ENCODE measurements around the gene SNAP47.
"Not testable (repeated sequence)": the region's sequence is repeated elsewhere in the genome, so short reads cannot be mapped to it uniquely, and the experiment has no call there.

SNAP47 gene, protein sequence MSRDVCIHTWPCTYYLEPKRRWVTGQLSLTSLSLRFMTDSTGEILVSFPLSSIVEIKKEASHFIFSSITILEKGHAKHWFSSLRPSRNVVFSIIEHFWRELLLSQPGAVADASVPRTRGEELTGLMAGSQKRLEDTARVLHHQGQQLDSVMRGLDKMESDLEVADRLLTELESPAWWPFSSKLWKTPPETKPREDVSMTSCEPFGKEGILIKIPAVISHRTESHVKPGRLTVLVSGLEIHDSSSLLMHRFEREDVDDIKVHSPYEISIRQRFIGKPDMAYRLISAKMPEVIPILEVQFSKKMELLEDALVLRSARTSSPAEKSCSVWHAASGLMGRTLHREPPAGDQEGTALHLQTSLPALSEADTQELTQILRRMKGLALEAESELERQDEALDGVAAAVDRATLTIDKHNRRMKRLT

DNA sequence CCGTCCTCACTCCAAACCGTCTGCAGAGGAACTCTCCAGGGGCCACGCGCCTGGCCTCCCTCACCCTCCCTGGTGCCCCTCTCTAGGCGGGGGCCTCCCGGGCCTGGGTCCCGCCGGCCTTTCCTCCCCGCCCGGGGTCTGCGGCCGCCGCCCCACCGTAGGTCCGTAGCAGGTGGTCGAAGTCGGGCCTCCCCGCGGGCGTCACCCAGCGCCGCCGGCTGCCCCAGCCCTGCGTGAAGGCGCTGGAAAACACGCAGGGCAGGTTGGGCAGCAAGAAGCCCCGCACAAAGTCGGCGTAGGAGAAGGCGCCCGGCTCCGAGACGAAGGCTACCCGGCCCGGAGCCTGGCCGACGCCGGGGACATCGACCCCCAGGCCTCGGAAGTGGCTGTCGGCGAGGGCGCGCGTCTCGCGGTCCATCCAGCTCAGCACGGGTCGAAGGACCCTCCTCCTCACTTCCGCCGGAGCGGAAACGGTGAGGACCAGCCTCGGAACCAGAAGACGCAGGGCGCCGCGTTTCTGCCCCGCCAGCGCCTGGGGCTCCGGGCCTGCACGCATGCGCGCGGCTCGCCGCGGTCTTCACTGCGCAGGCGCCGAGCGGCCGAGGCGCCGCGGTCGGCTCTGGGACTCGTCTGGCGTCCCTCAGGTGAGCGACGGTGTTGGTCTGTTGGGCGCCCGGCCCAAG lies at the start of gene SNAP47, which contains the start of gene JMJD4:
Gene SNAP47 (plus strand): TSS at position 580 of the 683 bp plus-strand sequence. CDS start 12,302 bp downstream, outside the sequence.
Gene JMJD4 (minus strand): TSS at position 447 of the 683 bp plus-strand sequence. CDS start 29 bp downstream, at position 418.
- TF ChIP-seq, protein P1, sequence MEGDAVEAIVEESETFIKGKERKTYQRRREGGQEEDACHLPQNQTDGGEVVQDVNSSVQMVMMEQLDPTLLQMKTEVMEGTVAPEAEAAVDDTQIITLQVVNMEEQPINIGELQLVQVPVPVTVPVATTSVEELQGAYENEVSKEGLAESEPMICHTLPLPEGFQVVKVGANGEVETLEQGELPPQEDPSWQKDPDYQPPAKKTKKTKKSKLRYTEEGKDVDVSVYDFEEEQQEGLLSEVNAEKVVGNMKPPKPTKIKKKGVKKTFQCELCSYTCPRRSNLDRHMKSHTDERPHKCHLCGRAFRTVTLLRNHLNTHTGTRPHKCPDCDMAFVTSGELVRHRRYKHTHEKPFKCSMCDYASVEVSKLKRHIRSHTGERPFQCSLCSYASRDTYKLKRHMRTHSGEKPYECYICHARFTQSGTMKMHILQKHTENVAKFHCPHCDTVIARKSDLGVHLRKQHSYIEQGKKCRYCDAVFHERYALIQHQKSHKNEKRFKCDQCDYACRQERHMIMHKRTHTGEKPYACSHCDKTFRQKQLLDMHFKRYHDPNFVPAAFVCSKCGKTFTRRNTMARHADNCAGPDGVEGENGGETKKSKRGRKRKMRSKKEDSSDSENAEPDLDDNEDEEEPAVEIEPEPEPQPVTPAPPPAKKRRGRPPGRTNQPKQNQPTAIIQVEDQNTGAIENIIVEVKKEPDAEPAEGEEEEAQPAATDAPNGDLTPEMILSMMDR (IDR thresholded peaks at IDR 0.05; ENCODE audit: control insufficient read depth, insufficient read depth, low read depth, low read length, missing control alignments) = no peak
- peak; percentile 59 for DNase-seq (ENCODE audit: low read depth)
- peak within 1 kb of the TSS; percentile 97 for H3K4me3 ChIP-seq (ENCODE audit: control insufficient read depth, low read depth, low read length)

DNA sequence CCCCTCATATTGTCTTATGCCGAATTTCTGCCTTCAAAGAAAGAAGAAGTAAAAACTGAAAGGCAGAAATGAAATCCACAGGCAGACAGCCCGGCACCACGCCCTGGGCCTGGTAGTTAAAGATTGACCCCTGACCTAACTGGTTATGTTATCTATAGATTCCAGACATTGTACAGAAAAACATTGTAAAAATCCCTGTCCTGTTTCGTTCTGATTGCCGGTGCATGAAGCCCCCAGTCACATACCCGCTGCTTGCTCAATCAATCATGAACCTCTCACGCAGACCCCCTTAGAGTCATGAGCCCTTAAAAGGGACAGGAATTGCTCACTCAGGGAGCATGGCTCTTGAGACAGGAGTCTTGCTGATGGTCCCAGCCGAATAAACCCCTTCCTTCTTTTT lies 49.4 kb upstream of the SNAP47 start:
- TF ChIP-seq, protein P1 (IDR thresholded peaks at IDR 0.05; ENCODE audit: control insufficient read depth, insufficient read depth, low read depth, low read length, missing control alignments) = no peak
- no peak overlapping the region for H3K4me3 ChIP-seq (ENCODE audit: control insufficient read depth, low read depth, low read length)
- DNase-seq (ENCODE audit: low read depth) = no peak

DNA sequence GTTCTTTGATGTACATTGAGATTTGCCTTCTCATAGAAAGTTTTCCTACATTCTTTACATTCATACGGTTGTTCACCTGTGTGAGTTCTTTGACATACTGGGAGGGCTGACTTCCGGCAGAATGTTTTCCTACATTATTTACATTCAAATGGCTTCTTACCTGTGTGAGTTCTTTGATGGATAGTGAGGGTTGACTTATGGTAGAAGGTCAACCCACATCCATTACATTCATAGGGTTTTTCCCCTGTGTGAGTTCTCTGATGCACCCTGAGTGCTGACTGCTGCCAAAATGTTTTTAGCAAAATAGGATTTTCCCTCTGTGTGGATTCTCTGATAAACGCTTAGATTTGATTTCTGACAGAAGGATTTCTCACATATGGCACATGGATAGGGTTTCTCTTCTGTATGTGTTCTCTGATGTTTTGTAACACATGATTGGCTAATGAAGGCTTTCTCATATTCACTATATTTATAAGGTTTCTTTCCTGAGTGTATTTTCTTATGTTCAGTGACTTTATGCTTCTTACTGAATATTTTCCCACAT lies 37.8 kb upstream of the SNAP47 start:
- H3K4me3 ChIP-seq (ENCODE audit: control insufficient read depth, low read depth, low read length) = no peak overlapping the region
- TF ChIP-seq, protein P1 (IDR thresholded peaks at IDR 0.05; ENCODE audit: control insufficient read depth, insufficient read depth, low read depth, low read length, missing control alignments) = no peak
- DNase-seq (ENCODE audit: low read depth) = no peak

DNA sequence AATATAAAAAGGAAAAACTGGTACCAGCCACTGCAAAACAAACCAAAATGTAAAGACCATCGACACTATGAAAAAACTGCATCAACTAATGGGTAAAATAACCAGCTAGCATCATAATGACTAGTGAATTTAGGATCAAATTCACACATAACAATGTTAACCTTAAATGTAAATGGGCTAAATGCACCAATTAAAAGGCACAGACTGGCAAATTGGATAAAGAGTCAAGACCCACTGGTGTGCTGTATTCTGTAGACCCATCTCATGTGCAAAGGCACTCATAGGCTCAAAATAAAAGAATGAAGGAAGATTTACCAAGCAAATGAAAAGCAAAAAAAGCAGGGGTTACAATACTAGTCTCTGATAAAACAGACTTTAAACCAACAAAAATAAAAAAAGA lies 33.6 kb upstream of the SNAP47 start:
- DNase-seq (ENCODE audit: low read depth); H3K4me3 ChIP-seq (ENCODE audit: control insufficient read depth, low read depth, low read length): not testable (repeated sequence)

DNA sequence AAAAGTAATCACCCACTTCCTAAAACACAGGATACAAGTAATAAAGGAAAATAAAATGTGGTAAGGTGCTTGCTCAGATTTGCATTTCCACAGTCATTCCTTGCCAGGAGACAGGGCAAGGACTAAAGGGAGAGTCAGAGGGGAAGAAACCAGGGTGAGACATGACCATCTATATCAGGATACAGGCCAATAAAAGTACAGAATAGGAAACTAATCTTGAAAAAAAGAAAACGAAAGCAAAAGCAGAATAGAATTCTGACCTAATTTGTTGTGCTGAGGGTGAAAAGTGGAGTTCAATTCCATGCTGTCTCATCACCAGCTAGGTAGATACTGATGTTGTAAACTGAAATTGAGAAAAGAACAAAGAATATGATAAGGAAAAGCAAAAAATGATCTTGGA lies 27.4 kb upstream of the SNAP47 start:
- TF ChIP-seq, protein P1 (IDR thresholded peaks at IDR 0.05; ENCODE audit: control insufficient read depth, insufficient read depth, low read depth, low read length, missing control alignments) = no peak
- no peak overlapping the region for H3K4me3 ChIP-seq (ENCODE audit: control insufficient read depth, low read depth, low read length)
- no peak for DNase-seq (ENCODE audit: low read depth)

DNA sequence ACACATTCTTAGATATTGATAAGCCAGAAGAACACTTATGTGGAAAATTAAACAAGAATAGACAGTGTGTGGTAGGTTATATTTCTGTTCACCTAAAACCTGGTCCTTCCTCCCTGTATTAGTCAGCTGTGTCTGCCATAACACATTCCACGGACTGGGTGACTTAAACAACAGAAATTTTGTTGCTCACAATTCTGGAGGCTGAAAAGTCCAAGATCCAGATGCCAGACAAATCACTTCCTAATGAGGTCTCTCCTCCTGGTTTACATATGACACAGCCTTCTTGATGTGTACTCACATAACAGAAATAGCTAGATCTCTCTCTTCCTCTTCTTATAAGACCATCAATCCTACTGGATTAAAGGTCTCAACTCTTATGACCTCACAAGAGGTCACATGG lies 25.8 kb upstream of the SNAP47 start:
- TF ChIP-seq, protein P1 (IDR thresholded peaks at IDR 0.05; ENCODE audit: control insufficient read depth, insufficient read depth, low read depth, low read length, missing control alignments) = no peak
- H3K4me3 ChIP-seq (ENCODE audit: control insufficient read depth, low read depth, low read length) = no peak overlapping the region
- DNase-seq (ENCODE audit: low read depth) = no peak

DNA sequence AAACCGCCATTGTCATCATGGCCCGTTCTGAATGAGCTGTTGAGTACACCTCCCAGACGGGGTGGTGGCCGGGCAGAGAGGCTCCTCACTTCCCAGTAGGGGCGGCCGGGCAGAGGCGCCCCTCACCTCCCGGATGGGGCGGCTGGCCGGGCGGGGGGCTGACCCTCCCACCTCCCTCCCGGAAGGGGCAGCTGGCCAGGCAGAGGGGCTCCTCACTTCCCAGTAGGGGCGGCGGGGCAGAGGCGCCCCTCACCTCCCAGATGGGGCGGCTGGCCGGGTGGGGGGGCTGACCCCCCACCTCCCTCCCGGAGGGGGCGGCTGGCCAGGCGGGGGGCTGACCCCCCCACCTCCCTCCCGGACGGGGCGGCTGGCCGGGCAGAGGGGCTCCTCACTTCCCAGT lies 24.8 kb upstream of the SNAP47 start:
- DNase-seq (ENCODE audit: low read depth) = not testable (repeated sequence)

More for the DNA sequence above, 24.8 kb upstream of the SNAP47 start:
- H3K4me3 ChIP-seq (ENCODE audit: control insufficient read depth, low read depth, low read length) = not testable (repeated sequence)

All from AG09309 (cell line).